Neuronal stem cell (in vitro differentiated cells): Measurements from ENCODE around the gene CCDC85B.

Experiments used
- DNase-seq: peaks from one replicate; pipeline ENCODE4 v3.0.0-alpha.2; 2013; ENCODE audit warnings: low spot score
- H2AFZ ChIP-seq: one replicate; pipeline ENCODE4 v1.6.1; 2013; ENCODE audit warnings: mild to moderate bottlenecking, low read length, inconsistent platforms
- H2AK5ac ChIP-seq: 2 replicates; pipeline ENCODE4 v1.6.1; 2013; ENCODE audit warnings: low read depth, mild to moderate bottlenecking, inconsistent platforms, low read length, moderate library complexity, mixed read lengths
- H2BK120ac ChIP-seq: 2 replicates; pipeline ENCODE4 v1.6.1; 2013; ENCODE audit warnings: low read depth, mild to moderate bottlenecking, inconsistent platforms, low read length, moderate library complexity, mixed read lengths
- H2BK12ac ChIP-seq: one replicate; pipeline ENCODE4 v1.6.1; 2013; ENCODE audit warnings: low read length, inconsistent platforms
- H2BK15ac ChIP-seq: 2 replicates; pipeline ENCODE4 v1.6.1; 2013; ENCODE audit warnings: mild to moderate bottlenecking, low read length, inconsistent platforms, mixed read lengths
- H2BK5ac ChIP-seq: one replicate; pipeline ENCODE4 v1.6.1; 2013; ENCODE audit warnings: inconsistent platforms, mild to moderate bottlenecking, low read length, moderate library complexity
- H3K14ac ChIP-seq: one replicate; pipeline ENCODE4 v1.6.1; 2013; ENCODE audit warnings: low read length, inconsistent platforms
- H3K18ac ChIP-seq: 2 replicates; pipeline ENCODE4 v1.6.1; 2013; ENCODE audit warnings: low read length, inconsistent platforms
- H3K23ac ChIP-seq: 2 replicates; pipeline ENCODE4 v1.6.1; 2013; ENCODE audit warnings: low read depth, mild to moderate bottlenecking, mixed read lengths, low read length, inconsistent platforms; ENCODE audit not compliant: poor library complexity
- H3K27ac ChIP-seq: replicated peaks from 3 replicates; pipeline ENCODE4 v1.5.1; 2013; ENCODE audit warnings: low read length, inconsistent platforms
- H3K27me3 ChIP-seq, 3 experiments: 2 replicates each; pipeline ENCODE4 v1.6.1; 2013; ENCODE audit warnings: low read length in 3 of 3, mild to moderate bottlenecking in 2 of 3, inconsistent platforms in 1 of 3, low read depth in 1 of 3, mixed read lengths in 1 of 3, moderate library complexity in 1 of 3; ENCODE audit not compliant: control insufficient read depth in 3 of 3, insufficient read depth in 3 of 3
- H3K36me3 ChIP-seq, 2 donors: replicated peaks in 1 of 2; 2 replicates each; pipeline ENCODE4 v1.6.1; 2013; ENCODE audit warnings: low read length in 2 of 2; ENCODE audit not compliant: control insufficient read depth in 2 of 2, insufficient read depth in 2 of 2
- H3K4ac ChIP-seq: 2 replicates; pipeline ENCODE4 v1.6.1; 2013; ENCODE audit warnings: inconsistent platforms, mild to moderate bottlenecking, low read length, moderate library complexity
- H3K4me1 ChIP-seq, 2 donors: 1 replicate in 1 of 2; 2 replicates in 1 of 2; pipeline ENCODE4 v1.6.1; 2013; ENCODE audit warnings: low read length in 2 of 2, low read depth in 1 of 2; ENCODE audit not compliant: control insufficient read depth in 2 of 2, insufficient read depth in 1 of 2
- H3K4me2 ChIP-seq: one replicate; pipeline ENCODE4 v1.6.1; 2013; ENCODE audit warnings: mild to moderate bottlenecking, low read length, inconsistent platforms; ENCODE audit not compliant: insufficient read depth, poor library complexity, severe bottlenecking
- H3K4me3 ChIP-seq, 2 donors: 2 replicates each; pipeline ENCODE4 v1.5.1; 2013; ENCODE audit warnings: low read length in 2 of 2, mild to moderate bottlenecking in 2 of 2, inconsistent platforms in 1 of 2, moderate library complexity in 1 of 2
- H3K79me1 ChIP-seq: one replicate; pipeline ENCODE4 v1.6.1; 2013; ENCODE audit warnings: low read depth, mild to moderate bottlenecking, inconsistent platforms, low read length, moderate library complexity
- H3K9ac ChIP-seq: one replicate; pipeline ENCODE4 v1.6.1; 2013; ENCODE audit warnings: mild to moderate bottlenecking, low read depth, low read length, inconsistent platforms; ENCODE audit not compliant: poor library complexity
- H3K9me3 ChIP-seq, 2 donors: replicated peaks in 1 of 2; 2 replicates each; pipeline versions ENCODE3 to v1.6.1; 2013; ENCODE audit warnings: low read length in 2 of 2, mild to moderate bottlenecking in 2 of 2, inconsistent platforms in 1 of 2, low read depth in 1 of 2, mixed read lengths in 1 of 2, moderate library complexity in 1 of 2; ENCODE audit not compliant: control insufficient read depth in 2 of 2, insufficient read depth in 1 of 2
- H4K8ac ChIP-seq: one replicate; pipeline ENCODE4 v1.6.1; 2013; ENCODE audit warnings: low read depth, mild to moderate bottlenecking, inconsistent platforms, low read length, moderate library complexity
- H4K91ac ChIP-seq: one replicate; pipeline ENCODE4 v1.6.1; 2013; ENCODE audit warnings: low read length, low read depth, mild to moderate bottlenecking, inconsistent platforms; ENCODE audit not compliant: poor library complexity
- WGBS, 2 donors: extraction: QIAGEN DNeasy Blood & Tissue Kit; methylation state at CpG; one replicate each; pipeline ENCODE4 v1.1.7; 2013; ENCODE audit warnings: missing lambda C conversion rate in 2 of 2, mixed read lengths in 1 of 2; ENCODE audit not compliant: insufficient read length in 2 of 2, insufficient replicate concordance in 1 of 2; ENCODE audit errors: extremely low coverage in 2 of 2; 5-methylcytosine and 5-hydroxymethylcytosine counted together

Gene CCDC85B

DNA sequence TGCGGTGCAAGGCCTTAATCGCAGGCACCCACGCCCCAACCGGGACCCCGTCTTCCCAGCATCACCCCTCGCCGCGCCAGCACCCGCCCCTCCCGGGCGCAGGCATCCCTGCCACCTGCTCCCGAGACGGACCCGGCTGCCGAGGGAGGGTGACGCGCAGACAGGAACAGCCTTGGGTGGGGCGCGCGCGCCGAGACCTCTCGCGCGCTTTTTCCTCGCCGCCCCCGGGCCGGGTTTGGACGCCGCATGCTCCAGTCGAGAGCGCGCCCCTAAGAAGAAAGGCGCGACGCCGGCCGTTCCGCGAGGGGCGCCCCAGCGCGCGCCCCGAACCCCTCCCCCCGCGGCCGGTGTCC, 33.0 kb upstream of the CCDC85B start:
- Histone ChIP-seq H2AFZ (no peak overlapping the region), H3K9ac (peak overlapping the region; percentile 100), H4K91ac (no peak overlapping the region), H2AK5ac (peak overlapping the region; percentile 96), H3K14ac (peak overlapping the region; percentile 92), H4K8ac (no peak overlapping the region), H3K18ac (peak overlapping the region; percentile 98), H3K4me1 (peaks cover 8 to 17% of the 10 kb centered on the region in 2 donors), H2BK12ac (no peak overlapping the region), H3K4ac (peak overlapping the region; percentile 68), H2BK5ac (peak overlapping the region; percentile 79), H3K4me2 (peak overlapping the region; percentile 72), H3K79me1 (peaks cover 37% of the 10 kb centered on the region), H3K27ac (peak overlapping the region; percentile 95), H2BK15ac (peak overlapping the region; percentile 50), H3K27me3 (no peaks in the 10 kb centered on the region), H2BK120ac (no peak overlapping the region), H3K4me3 (peak overlapping the region; percentile 83 to 98), H3K36me3 (peaks cover 46 to 55% of the 10 kb centered on the region in 2 donors), H3K23ac (peak overlapping the region; percentile 100), H3K9me3 (peaks cover 0 to 2% of the 10 kb centered on the region in 2 donors)
- DNase-seq: no peak
- no CpG with 5 or more reads among the region's 49 CpGs for WGBS, 2 donors

DNA sequence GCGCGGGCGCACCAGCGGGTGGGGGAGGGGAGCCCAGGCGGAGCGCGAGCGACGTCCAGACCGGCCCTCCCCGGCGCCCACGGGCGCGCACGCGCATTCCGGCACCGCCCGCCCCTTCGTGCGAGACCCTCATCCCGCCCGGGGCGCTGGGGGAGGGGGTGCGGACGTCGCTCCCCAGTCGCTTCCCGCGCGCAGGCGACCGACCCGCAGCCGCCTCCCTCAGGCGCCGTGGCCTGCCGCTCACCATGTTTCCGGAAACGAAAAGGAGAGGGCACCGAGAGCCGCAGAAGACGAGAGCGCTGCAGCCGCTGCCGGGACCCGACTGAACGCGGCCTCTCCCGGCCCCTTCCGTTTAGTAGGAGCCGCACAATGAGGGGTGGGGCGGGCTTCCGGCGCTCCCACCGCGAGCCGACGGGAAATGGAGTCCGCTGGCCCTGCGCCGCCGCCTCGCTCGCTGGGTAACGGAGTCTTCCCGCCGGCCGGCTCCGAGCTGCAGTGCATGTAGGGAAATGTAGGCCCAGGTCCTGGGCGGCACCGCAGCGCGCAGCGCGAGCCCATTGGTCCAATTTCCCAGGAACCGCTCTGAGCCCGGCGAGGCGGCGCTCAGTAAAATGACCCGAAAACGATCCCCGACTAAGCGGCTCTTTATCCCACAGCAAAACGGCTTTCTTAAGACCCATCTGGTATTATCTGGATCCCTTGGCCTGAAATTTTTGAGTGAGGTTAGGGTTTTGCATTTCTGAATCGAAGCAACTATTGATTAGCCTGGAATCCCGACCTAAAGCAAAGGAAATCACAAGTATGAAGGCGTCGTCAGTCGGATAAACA, 32.4 kb upstream of the CCDC85B start, which contains the start of gene CFL1:
TSS of gene CFL1 (minus strand) at position 328 of the 828 bp plus-strand sequence. CDS start at position 247, 81 bp downstream.
- peaks cover 48 to 55% of the 10 kb centered on the region in 2 donors for H3K36me3 ChIP-seq
- no peak within 1 kb of the TSS for H2BK120ac ChIP-seq
- peak within 1 kb of the TSS; percentile 50 for H2BK15ac ChIP-seq
- peaks cover 8 to 17% of the 10 kb centered on the region in 2 donors for H3K4me1 ChIP-seq
- peaks cover 37% of the 10 kb centered on the region for H3K79me1 ChIP-seq
- H3K14ac ChIP-seq: peak within 1 kb of the TSS; percentile 92
- H2AFZ ChIP-seq: peak within 1 kb of the TSS; percentile 63
- H2BK5ac ChIP-seq: peak within 1 kb of the TSS; percentile 79
- peak; percentile 97 for DNase-seq
- peaks cover 0 to under 1% of the 10 kb centered on the region in 2 donors for H3K9me3 ChIP-seq
- peak within 1 kb of the TSS; percentile 68 for H3K4ac ChIP-seq
- peak within 1 kb of the TSS; percentile 100 for H3K9ac ChIP-seq
- no peak within 1 kb of the TSS for H4K8ac ChIP-seq
- H2BK12ac ChIP-seq: no peak within 1 kb of the TSS
- H3K27ac ChIP-seq: peak within 1 kb of the TSS; percentile 95
- no peak within 1 kb of the TSS for H4K91ac ChIP-seq
- peak within 1 kb of the TSS; percentile 96 for H2AK5ac ChIP-seq
- H3K18ac ChIP-seq: peak within 1 kb of the TSS; percentile 98
- no CpG with 5 or more reads among the region's 92 CpGs for WGBS, 2 donors
- H3K4me3 ChIP-seq: peak within 1 kb of the TSS; percentile 83 to 98
- peak within 1 kb of the TSS; percentile 100 for H3K23ac ChIP-seq
- H3K4me2 ChIP-seq: peak within 1 kb of the TSS; percentile 97
- H3K27me3 ChIP-seq: no peaks in the 10 kb centered on the region

DNA sequence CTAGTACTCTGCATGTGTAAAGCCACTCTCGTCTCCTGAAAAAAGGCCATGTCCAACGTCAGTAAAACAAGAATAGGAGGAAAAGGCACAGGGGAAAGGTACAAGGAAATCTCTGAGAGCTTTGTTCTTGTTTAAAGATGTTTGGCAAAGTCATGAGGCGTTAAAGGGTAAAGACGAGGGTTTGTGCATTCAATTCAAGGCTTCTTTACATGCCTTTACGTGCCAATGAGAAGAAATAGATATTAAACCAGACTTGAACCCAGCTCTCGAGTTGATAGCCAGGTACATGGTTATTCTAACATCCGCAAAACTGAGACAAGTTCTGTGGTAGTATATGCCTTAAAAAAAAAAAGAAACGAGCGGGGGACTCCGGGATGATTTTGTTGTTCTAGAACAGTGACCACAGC, 31.8 kb upstream of the CCDC85B start:
- H4K91ac ChIP-seq: no peak overlapping the region
- no peak overlapping the region for H4K8ac ChIP-seq
- DNase-seq: no peak
- H2AFZ ChIP-seq: peak overlapping the region; percentile 63
- no peak overlapping the region for H3K18ac ChIP-seq
- peaks cover 49 to 55% of the 10 kb centered on the region in 2 donors for H3K36me3 ChIP-seq
- no peak overlapping the region for H2BK5ac ChIP-seq
- peaks cover 41% of the 10 kb centered on the region for H3K79me1 ChIP-seq
- H3K23ac ChIP-seq: no peak overlapping the region
- H3K9ac ChIP-seq: no peak overlapping the region
- H3K4me3 ChIP-seq: peak overlapping the region; percentile 54 to 83
- peak overlapping the region; percentile 82 for H3K27ac ChIP-seq
- H3K9me3 ChIP-seq: no peaks in the 10 kb centered on the region
- no peak overlapping the region for H3K4ac ChIP-seq
- H2BK12ac ChIP-seq: no peak overlapping the region
- H3K14ac ChIP-seq: no peak overlapping the region
- no peak overlapping the region for H2BK120ac ChIP-seq
- H2AK5ac ChIP-seq: no peak overlapping the region
- H3K4me1 ChIP-seq: peaks cover 8 to 17% of the 10 kb centered on the region in 2 donors
- WGBS, 2 donors: no CpG with 5 or more reads among the region's 10 CpGs
- H3K4me2 ChIP-seq: peak overlapping the region; percentile 97
- no peak overlapping the region for H2BK15ac ChIP-seq
- H3K27me3 ChIP-seq: no peaks in the 10 kb centered on the region

DNA sequence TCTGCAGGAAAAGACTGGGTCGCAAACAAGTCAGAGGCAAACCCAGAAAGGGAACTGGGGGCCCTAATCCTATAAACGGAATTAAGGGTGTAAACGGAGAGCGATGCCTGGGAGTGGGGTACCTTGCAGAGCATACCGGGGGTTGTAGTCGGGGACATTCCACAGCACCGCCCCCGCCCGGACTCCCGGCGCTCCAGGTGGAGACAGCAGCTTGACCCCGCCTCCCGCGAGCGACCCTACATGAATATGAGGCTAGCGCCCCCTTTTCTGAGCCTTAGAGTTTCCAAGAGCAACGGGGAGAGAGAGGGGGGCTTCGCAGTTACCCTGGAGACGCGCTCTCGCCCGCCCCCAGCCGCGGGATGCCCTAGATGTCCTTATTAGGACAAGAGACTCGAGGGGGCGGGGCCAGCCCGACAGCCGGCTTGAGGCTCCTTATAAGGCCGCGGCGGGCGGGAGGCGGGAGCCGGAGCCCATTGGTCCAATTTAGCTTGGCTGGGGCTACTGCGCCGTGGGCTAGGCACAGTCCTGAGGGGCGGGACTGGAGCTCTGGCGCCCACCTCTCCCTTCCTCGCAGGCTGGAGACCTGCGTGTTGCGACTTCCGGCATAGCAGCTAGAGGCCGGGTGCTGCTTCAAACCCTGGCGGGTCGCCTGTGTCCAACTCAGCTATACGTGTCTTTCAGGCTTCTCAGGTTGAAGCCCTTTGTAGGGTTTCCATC, 31.2 kb upstream of the CCDC85B start:
- Histone ChIP-seq H2BK120ac (no peak overlapping the region), H2BK12ac (no peak overlapping the region), H3K4me2 (peak overlapping the region; percentile 99), H3K27me3 (no peaks in the 10 kb centered on the region), H3K14ac (no peak overlapping the region), H3K18ac (peak overlapping the region; percentile 93), H3K9me3 (no peaks in the 10 kb centered on the region), H2AK5ac (peak overlapping the region; percentile 20), H2BK5ac (peak overlapping the region; percentile 95), H3K4me1 (peaks cover 8 to 17% of the 10 kb centered on the region in 2 donors), H4K8ac (no peak overlapping the region), H4K91ac (peak overlapping the region; percentile 6), H3K4me3 (peak overlapping the region; percentile 83 to 92), H3K4ac (no peak overlapping the region), H3K23ac (peak overlapping the region; percentile 95), H3K27ac (peak overlapping the region; percentile 91), H3K36me3 (peaks cover 49 to 55% of the 10 kb centered on the region in 2 donors), H2BK15ac (no peak overlapping the region), H3K79me1 (peaks cover 39% of the 10 kb centered on the region), H2AFZ (peak overlapping the region; percentile 75), H3K9ac (peak overlapping the region; percentile 95)
- no CpG with 5 or more reads among the region's 46 CpGs for WGBS, 2 donors
- DNase-seq: peak; percentile 100
